Mesodermal cell (in vitro differentiated cells): ENCODE results near the gene RPRD1B. TPM values are rescaled to one million over a fixed set of nuclear protein-coding genes. Genes with fewer than 3 reads are reported as not detected.

Experiments used
- H3K27ac ChIP-seq: 2 replicates; pipeline ENCODE4 v1.7.0; 2013; ENCODE audit warnings: mild to moderate bottlenecking, low read depth, low read length, moderate library complexity; ENCODE audit not compliant: severe bottlenecking
- H3K36me3 ChIP-seq: 2 replicates; pipeline ENCODE4 v1.7.1; 2013; ENCODE audit warnings: mild to moderate bottlenecking, low read length, moderate library complexity; ENCODE audit not compliant: control insufficient read depth, insufficient read depth
- H3K4me1 ChIP-seq: one replicate; pipeline ENCODE4 v1.7.1; 2013; ENCODE audit warnings: mild to moderate bottlenecking, low read length; ENCODE audit not compliant: insufficient read depth, control insufficient read depth, poor library complexity, severe bottlenecking
- H3K4me3 ChIP-seq: 2 replicates; pipeline ENCODE4 v1.7.0; 2013; ENCODE audit warnings: low read length, control low read depth, mild to moderate bottlenecking; ENCODE audit not compliant: insufficient read depth, poor library complexity, severe bottlenecking; ENCODE audit errors: extremely low read depth
- H3K9me3 ChIP-seq: 2 replicates; pipeline ENCODE4 v1.7.1; 2013; ENCODE audit warnings: mild to moderate bottlenecking, low read length, moderate library complexity; ENCODE audit not compliant: control insufficient read depth
- WGBS, 2 experiments: methylation state at CpG; one replicate each; pipeline ENCODE4 v1.1.5; 2013; ENCODE audit warnings: missing lambda C conversion rate in 2 of 2; ENCODE audit not compliant: insufficient coverage in 2 of 2; 5-methylcytosine and 5-hydroxymethylcytosine counted together
- polyA plus RNA-seq, 2 experiments: library from polyadenylated mRNA; stranded (reverse); fragments of 50-300 nt; gene quantifications; one replicate each; pipeline ENCODE4 v1.2.3, GENCODE V29; 2013

Gene RPRD1B
- 26.1 TPM for polyA plus RNA-seq (2013, experiment 1 of 2)
- 22.9 TPM for polyA plus RNA-seq (2013, experiment 2 of 2)

DNA sequence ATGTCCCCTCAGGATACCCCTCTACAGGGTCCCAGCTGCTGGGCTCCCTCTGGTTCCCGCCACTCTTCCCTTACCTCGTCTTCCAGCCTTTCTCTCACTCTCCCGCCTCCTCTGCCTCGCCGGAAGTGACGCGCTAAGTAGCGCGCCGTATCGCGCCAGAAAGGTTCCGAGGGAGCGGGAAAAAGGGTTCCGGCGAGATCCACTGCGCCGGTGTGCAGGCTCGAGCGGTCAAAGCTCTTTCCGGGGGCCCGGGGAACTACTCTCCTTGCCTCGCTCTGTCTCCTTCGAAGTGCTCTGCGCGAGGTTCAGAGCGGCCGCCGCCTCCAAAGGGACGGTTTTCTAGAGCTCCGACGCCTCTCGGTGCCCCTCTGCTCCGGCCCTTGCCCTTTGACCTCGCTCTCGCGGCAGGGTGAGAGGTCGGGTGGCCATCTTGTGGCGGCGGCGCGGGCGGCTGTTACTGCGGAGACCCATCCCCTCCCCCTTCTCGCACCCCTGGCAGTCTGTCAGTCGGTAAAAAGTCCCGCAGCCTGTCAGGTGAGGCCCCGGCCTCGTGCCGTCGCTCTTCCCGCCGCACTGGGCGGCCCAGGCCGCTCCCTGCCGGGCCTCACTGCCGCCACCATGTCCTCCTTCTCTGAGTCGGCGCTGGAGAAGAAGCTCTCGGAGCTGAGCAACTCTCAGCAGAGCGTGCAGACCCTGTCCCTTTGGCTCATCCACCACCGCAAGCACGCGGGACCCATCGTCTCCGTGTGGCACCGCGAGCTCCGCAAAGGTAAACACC lies at the start of gene RPRD1B, which contains the start of gene TTI1:
Gene RPRD1B, plus strand, starts transcription at position 417 of the 778 bp plus-strand sequence. Its CDS starts 202 bp downstream, at position 619.
Gene TTI1, minus strand, starts transcription at position 127 of the 778 bp plus-strand sequence. CDS start 19,640 bp downstream, outside the sequence.
- peak within 1 kb of the TSS; percentile 83 for H3K4me3 ChIP-seq
- peaks cover 30% of the 10 kb centered on the region for H3K36me3 ChIP-seq
- no peaks in the 10 kb centered on the region for H3K9me3 ChIP-seq
- H3K4me1 ChIP-seq, result peaks cover 4% of the 10 kb centered on the region
- 0% methylated on average over 45 to 47 of the region's 69 CpGs for WGBS, 2 experiments
- peak within 1 kb of the TSS; percentile 89 for H3K27ac ChIP-seq

GRCh38 chr20:37984018-37984785 lies 49.3 kb upstream of the RPRD1B start:
- 91% methylated on average over 13 to 14 of the region's 14 CpGs for WGBS, 2 experiments
- Histone ChIP-seq H3K4me3 (no peak overlapping the region), H3K4me1 (peaks cover 9% of the 10 kb centered on the region), H3K27ac (no peak overlapping the region), H3K36me3 (peaks cover 40% of the 10 kb centered on the region), H3K9me3 (no peaks in the 10 kb centered on the region)

- peaks cover 48% of the 10 kb centered on the region for H3K36me3 ChIP-seq
- no peaks in the 10 kb centered on the region for H3K9me3 ChIP-seq
- peaks cover 19% of the 10 kb centered on the region for H3K4me1 ChIP-seq
- H3K27ac ChIP-seq, result no peak overlapping the region
- H3K4me3 ChIP-seq, result no peak overlapping the region
- WGBS, 2 experiments, result 97 to 98% methylated on average over 7 to 8 of the region's 9 CpGs
These were observed 47.3 kb upstream of the RPRD1B start for GRCh38 chr20:37986044-37986858.

GRCh38 chr20:37986873-37987601 lies 46.5 kb upstream of the RPRD1B start:
- peak overlapping the region; percentile 51 for H3K27ac ChIP-seq
- H3K4me3 ChIP-seq, result no peak overlapping the region
- peaks cover 53% of the 10 kb centered on the region for H3K36me3 ChIP-seq
- H3K4me1 ChIP-seq, result peaks cover 19% of the 10 kb centered on the region
- no peaks in the 10 kb centered on the region for H3K9me3 ChIP-seq
- 87 to 91% methylated on average over 7 to 9 of the region's 9 CpGs for WGBS, 2 experiments

DNA sequence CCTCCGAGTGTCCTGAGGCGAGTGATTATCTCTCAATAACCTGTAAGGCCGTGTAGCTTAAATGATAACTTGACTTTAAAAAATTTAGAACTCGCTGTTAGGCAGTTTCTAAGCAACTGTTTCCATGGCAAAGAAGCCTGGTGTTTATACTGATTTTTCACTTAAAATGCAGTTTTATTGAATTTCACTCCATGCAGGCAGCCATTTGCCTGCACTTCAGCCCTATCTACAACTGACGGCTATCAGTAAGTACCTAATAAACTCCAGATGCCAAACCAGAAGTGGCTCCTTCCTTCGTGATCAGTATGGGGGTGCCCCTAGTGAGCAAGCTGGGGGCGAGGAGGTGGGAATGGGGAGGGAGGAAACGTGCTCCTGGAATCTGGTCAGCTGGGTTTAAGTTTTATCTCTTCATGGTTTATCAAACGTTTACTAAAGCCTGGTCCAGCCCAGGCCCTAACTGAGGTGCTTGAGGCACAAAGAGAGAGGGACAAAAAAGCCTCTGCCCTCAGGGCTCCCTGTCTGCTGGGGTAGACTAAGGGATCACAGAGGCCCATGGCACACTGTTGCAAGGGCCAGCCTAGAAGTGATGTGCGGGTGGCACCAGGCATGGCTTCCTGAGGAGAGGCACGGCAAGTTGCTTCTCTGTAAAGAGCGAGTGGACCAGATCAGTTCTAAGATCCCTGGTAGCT lies 45.8 kb upstream of the RPRD1B start:
- WGBS, 2 experiments, result 84 to 88% methylated on average over 7 to 10 of the region's 12 CpGs
- Histone ChIP-seq H3K4me3 (no peak overlapping the region), H3K27ac (peak overlapping the region; percentile 59), H3K9me3 (no peaks in the 10 kb centered on the region), H3K36me3 (peaks cover 51% of the 10 kb centered on the region), H3K4me1 (peaks cover 19% of the 10 kb centered on the region)

GRCh38 chr20:37988306-37988954 lies 45.1 kb upstream of the RPRD1B start:
- no peak overlapping the region for H3K4me3 ChIP-seq
- 94 to 98% methylated on average over 3 to 5 of the region's 5 CpGs for WGBS, 2 experiments

GRCh38 chr20:37989601-37990295 lies 43.8 kb upstream of the RPRD1B start:
- H3K4me3 ChIP-seq, result no peak overlapping the region

More at GRCh38 chr20:37988306-37988954, 45.1 kb upstream of the RPRD1B start:
- Histone ChIP-seq H3K4me1 (peaks cover 19% of the 10 kb centered on the region), H3K36me3 (peaks cover 49% of the 10 kb centered on the region), H3K9me3 (no peaks in the 10 kb centered on the region), H3K27ac (peak overlapping the region; percentile 59)

GRCh38 chr20:37990571-37991151 lies 42.9 kb upstream of the RPRD1B start:
- Histone ChIP-seq H3K36me3 (peaks cover 49% of the 10 kb centered on the region), H3K4me1 (peaks cover 19% of the 10 kb centered on the region), H3K9me3 (no peaks in the 10 kb centered on the region), H3K4me3 (no peak overlapping the region), H3K27ac (peak overlapping the region; percentile 51)
- whole genome bisulfite sequencing, 2 experiments, result 87 to 89% methylated on average over 10 of the region's 10 CpGs

More at GRCh38 chr20:37989601-37990295, 43.8 kb upstream of the RPRD1B start:
- H3K27ac ChIP-seq, result no peak overlapping the region
- peaks cover 49% of the 10 kb centered on the region for H3K36me3 ChIP-seq
- H3K4me1 ChIP-seq, result peaks cover 19% of the 10 kb centered on the region
- no peaks in the 10 kb centered on the region for H3K9me3 ChIP-seq
- 88 to 92% methylated on average over 5 of the region's 7 CpGs for WGBS, 2 experiments
